HepG2 (cell line): Measurements from ENCODE around the gene ELFN1. TPM values are rescaled to one million over a fixed set of nuclear protein-coding genes. Genes with fewer than 3 reads are reported as not detected.

ENCODE experiments used
- ATAC-seq: fragments of 200-7000 bp; cut with Tn5 transposase; 3 replicates; pipeline ENCODE4 v1.9.1; 2020; ENCODE audit warnings: mild to moderate bottlenecking, moderate library complexity
- BruUV-seq: library from RNA; stranded (reverse); fragments of 400-500 nt; replicated peaks from 2 replicates; lab custom pipeline; 2021; lab: Mats Ljungman, UMichigan
- CTCF ChIA-PET: fragments of 300-600 bp; formaldehyde crosslinking; extraction: SDS; loops from one replicate; lab custom pipeline; 2021; ENCODE audit warnings: low total read pairs, inconsistent platforms, low intra/inter-chr PET ratio; lab: Yijun Ruan, JAX
- POLR2A ChIA-PET: fragments of 350-600 bp; sonication (Branson Sonifier 250); formaldehyde crosslinking; loops from one replicate; lab custom pipeline; 2020; ENCODE audit warnings: antibody characterized with exemption, inconsistent platforms; lab: Yijun Ruan, JAX
- DNase-seq: peaks from one replicate; pipeline ENCODE4 v3.0.0-alpha.2; 2015; ENCODE audit warnings: low spot score
- FAIRE-seq: peaks from 3 replicates; lab custom pipeline; 2011; peaks lifted over from hg19 to GRCh38; lab: Jason Lieb, UNC
- H2AFZ ChIP-seq: one replicate; pipeline ENCODE4 v1.6.1; 2011; ENCODE audit warnings: low read length, inconsistent platforms
- H3K27ac ChIP-seq: fragments of 300-600 bp; 3 replicates; pipeline ENCODE4 v1.8.0; 2011; ENCODE audit warnings: mixed run types, mild to moderate bottlenecking, mixed read lengths, low read length, inconsistent platforms; ENCODE audit not compliant: insufficient read depth; ENCODE audit errors: extremely low read length
- H3K27me3 ChIP-seq, 2 experiments: fragments of 200-600 bp in 1 of 2; 2 replicates in 1 of 2; 3 replicates in 1 of 2; pipeline versions ENCODE4 v1.6.0 to v1.8.0; 2011; ENCODE audit warnings: low read length in 2 of 2, mild to moderate bottlenecking in 2 of 2, moderate library complexity in 2 of 2, inconsistent platforms in 1 of 2; ENCODE audit not compliant: insufficient read depth in 2 of 2, control insufficient read depth in 1 of 2
- H3K36me3 ChIP-seq, 2 experiments: fragments of 200-600 bp in 1 of 2; replicated peaks in 1 of 2; 2 replicates in 1 of 2; 3 replicates in 1 of 2; pipeline versions ENCODE4 v1.5.1 to v1.8.0; 2011; ENCODE audit warnings: low read length in 2 of 2, inconsistent platforms in 1 of 2; ENCODE audit not compliant: insufficient read depth in 2 of 2, control insufficient read depth in 1 of 2
- H3K4me1 ChIP-seq: 2 replicates; pipeline ENCODE4 v1.5.1; 2012; ENCODE audit warnings: low read length, inconsistent platforms; ENCODE audit not compliant: insufficient read depth
- H3K4me2 ChIP-seq: 2 replicates; pipeline ENCODE4 v1.6.0; 2011; ENCODE audit warnings: low read depth, low read length, inconsistent platforms
- H3K4me3 ChIP-seq, 3 experiments: fragments of 200-600 bp in 1 of 3; sonication (generic), shearing (Covaris generic) in 1 of 3; replicated peaks in 1 of 3; 2 replicates each; pipeline ENCODE4 v1.5.1; 2011 to 2016; ENCODE audit warnings: low read length in 3 of 3, inconsistent platforms in 2 of 3, low read depth in 2 of 3, mild to moderate bottlenecking in 2 of 3, control low read depth in 1 of 3, mixed read lengths in 1 of 3; ENCODE audit not compliant: insufficient read depth in 1 of 3
- H3K79me2 ChIP-seq: one replicate; pipeline ENCODE4 v1.6.1; 2011; ENCODE audit warnings: low read length, inconsistent platforms; ENCODE audit not compliant: insufficient read depth
- H3K9ac ChIP-seq: 2 replicates; pipeline ENCODE4 v1.6.0; 2011; ENCODE audit warnings: mild to moderate bottlenecking, low read depth, low read length, inconsistent platforms; ENCODE audit not compliant: insufficient read depth
- H3K9me3 ChIP-seq: 2 replicates; pipeline ENCODE4 v1.5.1; 2012; ENCODE audit warnings: mild to moderate bottlenecking, low read length
- H4K20me1 ChIP-seq: 2 replicates; pipeline ENCODE4 v1.6.0; 2011; ENCODE audit warnings: inconsistent platforms, mild to moderate bottlenecking, low read length, moderate library complexity; ENCODE audit not compliant: insufficient read depth
- CEBPB ChIP-seq: IDR thresholded peaks from 2 replicates; pipeline ENCODE4 v1.6.1; 2011; ENCODE audit warnings: low read depth, low read length, improper control_type of control experiment, borderline replicate concordance
- PHF8 ChIP-seq: sonication (generic); formaldehyde crosslinking; IDR thresholded peaks from 2 replicates; pipeline ENCODE4 v1.5.0; 2020; ENCODE audit warnings: missing genetic modification reagents
- ZBTB8A ChIP-seq: sonication (generic); formaldehyde crosslinking; IDR thresholded peaks from 2 replicates; pipeline ENCODE4 v1.4.0; 2020; ENCODE audit warnings: mild to moderate bottlenecking, low read depth, missing genetic modification reagents, borderline replicate concordance
- ZNF234 ChIP-seq: sonication (generic); formaldehyde crosslinking; conservative IDR thresholded peaks from 2 replicates; pipeline ENCODE4 v1.5.1; 2020; ENCODE audit warnings: mild to moderate bottlenecking, missing genetic modification reagents
- ZNF354B ChIP-seq: sonication (generic); formaldehyde crosslinking; IDR thresholded peaks from 2 replicates; pipeline ENCODE4 v1.8.0; 2022; ENCODE audit warnings: mild to moderate bottlenecking, missing genetic modification reagents
- ZNF501 ChIP-seq: sonication (generic); formaldehyde crosslinking; IDR thresholded peaks from 2 replicates; pipeline ENCODE4 v1.5.1; 2020; ENCODE audit warnings: mild to moderate bottlenecking, moderate library complexity, missing genetic modification reagents
- whole genome bisulfite sequencing: methylation state at CpG from one replicate; pipeline ENCODE4 v1.1.6; 2017; ENCODE audit warnings: low lambda C conversion rate; 5-methylcytosine and 5-hydroxymethylcytosine counted together
- in situ Hi-C: cut with HindIII; loops from 2 replicates; pipeline ENCODE4 v1.10.0; 2017; ENCODE audit warnings: low pct_unique_long_range_greater_than_20kb; ENCODE audit not compliant: extremely low pct_ligation_motif_present
- intact Hi-C: fragments of 100-400 bp; cut with micrococcal nuclease; formaldehyde crosslinking; loops from one replicate; pipeline ENCODE4 v1.10.0; 2022; ENCODE audit not compliant: unreplicated experiment
- polyA plus RNA-seq, 8 experiments: library from polyadenylated mRNA; depleted of rRNA in 3 of 8; stranded (reverse) in 7 of 8; unstranded in 1 of 8; fragments of >200 nt; fragmentation: Illumina TruSeq in 4 of 8; extraction: Trizol in 4 of 8; gene quantifications; 2 replicates each; pipeline versions ENCODE4 v1.2.1 to v1.2.3, GENCODE V29; 2011 to 2016; ENCODE audit warnings: low read depth in 4 of 8, missing spikeins in 1 of 8, mixed read lengths in 1 of 8; ENCODE audit not compliant: insufficient read depth in 1 of 8
- total RNA-seq, 5 experiments: library from RNA; depleted of rRNA; stranded (reverse); fragments of >200 nt; fragmentation: Illumina TruSeq; extraction: Trizol; gene quantifications; 2 replicates each; pipeline ENCODE4 v1.2.3, GENCODE V29; 2016; ENCODE audit warnings: low read depth in 1 of 5

The ELFN1 gene
- total and polyA plus RNA-seq, 2 of the 13 experiments (the other 11 are each of a cell fraction or from before 2014, with no cell fraction given), result 0.13 to 0.18 TPM

DNA sequence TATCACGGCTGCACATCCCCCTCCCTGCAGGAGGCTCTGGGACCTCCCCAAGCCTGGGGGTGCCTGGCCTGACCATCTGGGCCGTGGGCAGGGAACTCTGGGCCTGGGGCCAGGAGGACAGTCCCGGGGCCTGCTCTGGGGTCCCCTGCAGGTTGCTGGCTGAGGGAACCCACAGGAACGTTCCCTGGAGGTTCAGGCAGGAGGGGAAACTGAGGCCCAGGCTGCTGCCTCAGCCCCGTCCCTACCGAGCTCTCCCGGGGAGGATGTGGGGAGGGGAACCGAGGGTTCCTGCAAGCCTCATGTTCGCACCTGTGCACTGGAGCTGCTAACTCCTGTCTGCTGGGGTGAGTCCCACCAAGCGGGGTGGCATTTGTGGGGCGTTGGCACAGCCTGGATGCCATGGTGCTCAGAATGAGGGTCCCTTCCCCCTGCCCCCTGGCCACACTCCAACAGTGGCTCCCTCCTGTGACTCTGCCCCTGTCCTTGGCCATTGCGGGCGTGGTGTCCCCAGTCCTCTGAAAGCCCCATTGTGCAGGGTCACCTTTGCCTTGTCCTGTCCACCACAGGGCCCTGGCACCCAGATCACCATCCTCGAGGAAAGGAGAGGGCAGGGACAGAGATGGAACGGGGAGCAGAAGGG is 9.4 kb downstream of the ELFN1 start:
- WGBS, result 60% methylated on average over 3 of the region's 15 CpGs
- CTCF ChIA-PET, result no interaction called here
- no peaks in the 10 kb centered on the region for H3K36me3 ChIP-seq
- in situ Hi-C loops, result no loop called here
- H3K4me2 ChIP-seq, result no peak overlapping the region
- POLR2A ChIA-PET, result interaction anchor here (0.6 kb wide), 1 partner anchor 64 kb away, joined by 3 read pairs; no protein-coding TSS in a partner anchor
- no peaks in the 10 kb centered on the region for H3K9me3 ChIP-seq
- no peak overlapping the region for H3K4me3 ChIP-seq
- intact Hi-C loops, result no loop called here
- H3K79me2 ChIP-seq, result no peaks in the 10 kb centered on the region
- H4K20me1 ChIP-seq, result no peaks in the 10 kb centered on the region
- no peak overlapping the region for H2AFZ ChIP-seq
- no peak for FAIRE-seq
- no peak for DNase-seq
- ATAC-seq, result no peak
- no TSS peak for BruUV-seq
- H3K4me1 ChIP-seq, result no peaks in the 10 kb centered on the region
- no peak overlapping the region for H3K27ac ChIP-seq
- H3K9ac ChIP-seq, result no peak overlapping the region
- no peak for TF ChIP-seq ZNF354B (CRISPR knock-in tag)
- TF ChIP-seq ZNF234, result no peak
- no peak for TF ChIP-seq ZNF501
- H3K27me3 ChIP-seq, result peaks cover 4 to 30% of the 10 kb centered on the region in 2 experiments; a peak in 3 of 5 replicates

DNA sequence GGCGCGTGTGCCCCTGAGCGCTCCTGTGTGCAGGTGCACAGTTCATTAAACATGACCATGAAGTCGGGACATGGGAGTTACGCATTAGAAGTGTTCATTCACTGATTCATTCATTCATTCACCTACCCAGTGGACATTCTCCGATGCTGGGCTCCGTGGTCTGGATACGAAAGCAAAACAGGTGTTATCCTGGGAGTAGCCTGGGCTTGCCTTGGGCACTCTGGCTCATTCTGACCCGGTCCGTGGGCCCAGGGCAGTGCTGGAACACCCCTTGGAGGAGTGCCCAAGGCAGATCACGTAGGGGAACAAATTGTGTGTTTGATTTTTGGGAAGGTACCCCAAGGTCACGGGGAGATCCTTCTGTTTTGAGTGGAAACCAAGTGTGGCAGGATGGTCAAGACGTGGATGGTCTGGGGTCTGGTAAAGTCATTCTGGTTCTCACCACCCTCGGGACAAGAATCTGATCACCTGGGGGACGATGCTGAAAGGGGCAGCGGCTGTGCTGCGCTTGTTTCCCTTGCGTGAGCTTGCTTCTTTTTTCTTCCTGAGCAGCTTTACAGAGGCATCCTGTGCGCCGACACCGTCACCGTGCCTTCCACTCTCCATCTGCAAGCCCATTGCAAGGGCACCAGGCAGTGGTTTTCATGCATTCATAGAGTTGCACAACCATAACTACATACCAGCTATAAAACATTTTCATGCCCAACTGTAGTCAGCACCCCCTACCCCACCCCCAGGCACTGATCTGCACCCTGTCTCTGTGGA is 10.1 kb downstream of the ELFN1 start:
- no peak for DNase-seq
- in situ Hi-C loops (no loop called here), intact Hi-C loops (no loop called here)
- POLR2A ChIA-PET, result no interaction called here
- no peak for ATAC-seq
- no peak overlapping the region for H3K9ac ChIP-seq
- no peak for FAIRE-seq
- BruUV-seq, result no TSS peak
- H3K36me3 ChIP-seq, result no peaks in the 10 kb centered on the region
- no peak overlapping the region for H2AFZ ChIP-seq
- no peak overlapping the region for H3K4me3 ChIP-seq
- no peaks in the 10 kb centered on the region for H3K79me2 ChIP-seq
- H3K4me2 ChIP-seq, result no peak overlapping the region
- H3K27ac ChIP-seq, result no peak overlapping the region
- no peaks in the 10 kb centered on the region for H3K4me1 ChIP-seq
- TF ChIP-seq ZBTB8A (CRISPR knock-in tag) (no peak), CEBPB (0 out of 2 replicates have a peak, but pooled peaks have one; percentile 1), PHF8 (CRISPR knock-in tag) (no peak)
- peaks cover 4 to 24% of the 10 kb centered on the region in 2 experiments; a peak in 3 of 5 replicates for H3K27me3 ChIP-seq
- 72% methylated on average over 22 of the region's 22 CpGs for WGBS
- no peaks in the 10 kb centered on the region for H3K9me3 ChIP-seq
- CTCF ChIA-PET, result no interaction called here
- H4K20me1 ChIP-seq, result no peaks in the 10 kb centered on the region
